ENCODE data around the gene SALL3. TPM values are rescaled to one million over a fixed set of nuclear protein-coding genes. Genes with fewer than 3 reads are reported as not detected.

The SALL3 gene
- total and polyA plus RNA-seq, 7 donors: not detected

GRCh38 chr18:78950386-78950785, 29.2 kb upstream of the SALL3 start:
- no peaks in the 10 kb centered on the region for H3K36me3 ChIP-seq
- no peak for DNase-seq
- no peak overlapping the region for H3K27ac ChIP-seq
- no peak for TF ChIP-seq EP300 (IDR thresholded peaks at IDR 0.05)
- no peak for TF ChIP-seq POLR2A (IDR thresholded peaks at IDR 0.05)
- TF ChIP-seq POLR2AphosphoS5 (IDR thresholded peaks at IDR 0.05): no peak
- TF ChIP-seq, protein P1, sequence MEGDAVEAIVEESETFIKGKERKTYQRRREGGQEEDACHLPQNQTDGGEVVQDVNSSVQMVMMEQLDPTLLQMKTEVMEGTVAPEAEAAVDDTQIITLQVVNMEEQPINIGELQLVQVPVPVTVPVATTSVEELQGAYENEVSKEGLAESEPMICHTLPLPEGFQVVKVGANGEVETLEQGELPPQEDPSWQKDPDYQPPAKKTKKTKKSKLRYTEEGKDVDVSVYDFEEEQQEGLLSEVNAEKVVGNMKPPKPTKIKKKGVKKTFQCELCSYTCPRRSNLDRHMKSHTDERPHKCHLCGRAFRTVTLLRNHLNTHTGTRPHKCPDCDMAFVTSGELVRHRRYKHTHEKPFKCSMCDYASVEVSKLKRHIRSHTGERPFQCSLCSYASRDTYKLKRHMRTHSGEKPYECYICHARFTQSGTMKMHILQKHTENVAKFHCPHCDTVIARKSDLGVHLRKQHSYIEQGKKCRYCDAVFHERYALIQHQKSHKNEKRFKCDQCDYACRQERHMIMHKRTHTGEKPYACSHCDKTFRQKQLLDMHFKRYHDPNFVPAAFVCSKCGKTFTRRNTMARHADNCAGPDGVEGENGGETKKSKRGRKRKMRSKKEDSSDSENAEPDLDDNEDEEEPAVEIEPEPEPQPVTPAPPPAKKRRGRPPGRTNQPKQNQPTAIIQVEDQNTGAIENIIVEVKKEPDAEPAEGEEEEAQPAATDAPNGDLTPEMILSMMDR (IDR thresholded peaks at IDR 0.05): no peak
- H3K27me3 ChIP-seq: peaks cover 0 to 17% (median 0%) of the 10 kb centered on the region in 3 donors
- intact Hi-C loops (cut with DNase I): no loop called here
- no peak overlapping the region for H3K4me3 ChIP-seq
- no peaks in the 10 kb centered on the region for H3K9me3 ChIP-seq
- WGBS, 2 donors: 82 to 87% methylated on average over 10 of the region's 10 CpGs
- H3K4me1 ChIP-seq: no peaks in the 10 kb centered on the region

- H3K4me1 ChIP-seq: no peaks in the 10 kb centered on the region
- TF ChIP-seq, protein P1 (IDR thresholded peaks at IDR 0.05): no peak
- TF ChIP-seq EP300 (IDR thresholded peaks at IDR 0.05): no peak
- no peak for TF ChIP-seq POLR2A (IDR thresholded peaks at IDR 0.05)
- no peak for TF ChIP-seq POLR2AphosphoS5 (IDR thresholded peaks at IDR 0.05)
- intact Hi-C loops (cut with DNase I): no loop called here
- no peaks in the 10 kb centered on the region for H3K9me3 ChIP-seq
- 78 to 81% methylated on average over 17 of the region's 17 CpGs for WGBS, 2 donors
- no peak overlapping the region for H3K4me3 ChIP-seq
- H3K27me3 ChIP-seq: peaks cover 0 to 3% (median 0%) of the 10 kb centered on the region in 3 donors
- H3K36me3 ChIP-seq: no peaks in the 10 kb centered on the region
- no peak overlapping the region for H3K27ac ChIP-seq
- no peak for DNase-seq
Observed at GRCh38 chr18:78953566-78953965, 26.1 kb upstream of the SALL3 start.

DNA sequence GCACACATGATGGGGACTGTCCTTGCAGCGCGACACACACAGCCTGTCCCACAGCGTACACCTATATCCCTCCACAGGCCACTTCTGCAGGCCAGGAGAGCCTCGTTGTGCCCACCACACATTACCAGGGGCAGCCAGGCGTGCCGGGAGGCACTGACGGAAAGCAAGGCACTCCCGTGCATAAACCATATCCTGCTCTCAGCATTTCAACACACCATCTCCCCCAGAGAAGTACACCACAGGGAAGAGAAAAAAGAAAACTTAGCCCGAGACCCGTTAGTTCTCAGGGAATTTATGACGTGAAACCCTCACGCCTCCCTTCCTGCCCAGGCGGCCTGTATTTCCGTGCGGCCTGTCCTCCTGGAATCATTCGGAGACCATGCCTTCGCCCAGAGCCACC, 24.6 kb upstream of the SALL3 start:
- Histone ChIP-seq H3K27ac (no peak overlapping the region), H3K4me3 (no peak overlapping the region), H3K27me3 (no peaks in the 10 kb centered on the region), H3K36me3 (no peaks in the 10 kb centered on the region), H3K9me3 (no peaks in the 10 kb centered on the region), H3K4me1 (no peaks in the 10 kb centered on the region)
- intact Hi-C loops (cut with DNase I): no loop called here
- 84 to 87% methylated on average over 17 of the region's 17 CpGs for WGBS, 2 donors
- no peak for TF ChIP-seq POLR2A (IDR thresholded peaks at IDR 0.05)
- TF ChIP-seq, protein P1 (IDR thresholded peaks at IDR 0.05): no peak
- no peak for TF ChIP-seq POLR2AphosphoS5 (IDR thresholded peaks at IDR 0.05)
- no peak for TF ChIP-seq EP300 (IDR thresholded peaks at IDR 0.05)
- no peak for DNase-seq

DNA sequence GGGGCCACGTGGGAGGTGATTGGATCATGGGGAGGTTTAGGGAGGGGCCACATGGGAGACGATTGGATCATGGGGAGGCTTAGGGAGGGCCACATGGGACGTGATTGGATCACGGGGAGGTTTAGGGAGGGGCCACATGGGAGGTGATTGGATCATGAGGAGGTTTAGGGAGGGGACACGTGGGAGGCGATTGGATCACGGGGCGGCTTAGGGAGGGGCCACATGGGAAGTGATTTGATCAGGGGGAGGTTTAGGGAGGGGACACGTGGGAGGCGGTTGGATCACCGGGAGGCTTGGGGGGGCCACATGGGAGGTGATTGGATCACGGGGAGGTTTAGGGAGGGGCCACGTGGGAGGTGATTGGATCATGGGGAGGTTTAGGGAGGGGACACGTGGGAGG, 22.5 kb upstream of the SALL3 start:
- no peak overlapping the region for H3K27ac ChIP-seq
- no peak for DNase-seq
- H3K4me3 ChIP-seq: no peak overlapping the region
- H3K4me1 ChIP-seq: no peaks in the 10 kb centered on the region
- TF ChIP-seq, protein P1 (IDR thresholded peaks at IDR 0.05): no peak
- no peak for TF ChIP-seq POLR2A (IDR thresholded peaks at IDR 0.05)
- TF ChIP-seq POLR2AphosphoS5 (IDR thresholded peaks at IDR 0.05): no peak
- TF ChIP-seq EP300 (IDR thresholded peaks at IDR 0.05): no peak
- no peaks in the 10 kb centered on the region for H3K27me3 ChIP-seq
- WGBS, 2 donors: 91 to 92% methylated on average over 14 of the region's 14 CpGs
- no peaks in the 10 kb centered on the region for H3K36me3 ChIP-seq
- H3K9me3 ChIP-seq: no peaks in the 10 kb centered on the region
- intact Hi-C loops (cut with DNase I): no loop called here

- Histone ChIP-seq H3K27me3 (no peaks in the 10 kb centered on the region), H3K36me3 (no peaks in the 10 kb centered on the region), H3K4me3 (no peak overlapping the region), H3K9me3 (peaks cover 0 to 4% (median 0%) of the 10 kb centered on the region in 4 donors), H3K4me1 (no peaks in the 10 kb centered on the region), H3K27ac (no peak overlapping the region)
- WGBS, 2 donors: 89 to 90% methylated on average over 6 of the region's 6 CpGs
- TF ChIP-seq EP300 (IDR thresholded peaks at IDR 0.05) (no peak), POLR2AphosphoS5 (IDR thresholded peaks at IDR 0.05) (no peak), POLR2A (IDR thresholded peaks at IDR 0.05) (no peak)
- TF ChIP-seq, protein P1 (IDR thresholded peaks at IDR 0.05): no peak
- intact Hi-C loops (cut with DNase I): no loop called here
- DNase-seq: no peak
Observed at GRCh38 chr18:78960709-78961108, 18.9 kb upstream of the SALL3 start.
